ENCODE measurements around the gene GSTM5.

- TF ChIP-seq CTCF (IDR thresholded peaks at IDR 0.05), result no peak
- no peak for TF ChIP-seq POLR2A (IDR thresholded peaks at IDR 0.05)
Observed at GRCh38 chr1:109756848-109757521, 44.9 kb downstream of the GSTM5 start.

Data from thyroid gland (tissue), 4 donors.